Stimulated activated naive CD4-positive, alpha-beta T cell (primary cell): ENCODE data around the gene BRSK2.

Experiments used
- DNase-seq, 6 experiments: peaks; one replicate each; lab custom pipeline; 2025; lab: John Stamatoyannopoulos, UW

BRSK2 gene

DNA sequence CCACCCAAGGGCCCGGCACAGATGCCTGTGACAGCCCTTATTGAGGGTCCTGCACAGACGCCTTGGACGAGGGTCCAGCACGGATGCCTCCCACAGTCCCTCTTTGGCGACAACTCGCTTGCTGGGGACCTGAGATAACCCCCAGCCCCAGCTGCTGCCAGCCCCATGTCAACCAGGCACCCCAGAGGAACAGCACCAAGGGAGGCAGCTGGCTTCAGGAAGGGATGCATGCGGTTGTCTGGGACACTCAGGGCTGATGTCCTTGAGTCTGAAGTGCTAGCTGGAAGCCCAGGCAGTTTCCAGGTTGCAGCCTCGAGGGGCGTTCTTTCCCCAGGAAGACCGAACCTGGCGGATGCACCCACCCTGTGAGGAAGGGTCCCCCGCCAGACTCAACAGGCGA, 63.0 kb downstream of the BRSK2 start:
- no peak for DNase-seq

DNA sequence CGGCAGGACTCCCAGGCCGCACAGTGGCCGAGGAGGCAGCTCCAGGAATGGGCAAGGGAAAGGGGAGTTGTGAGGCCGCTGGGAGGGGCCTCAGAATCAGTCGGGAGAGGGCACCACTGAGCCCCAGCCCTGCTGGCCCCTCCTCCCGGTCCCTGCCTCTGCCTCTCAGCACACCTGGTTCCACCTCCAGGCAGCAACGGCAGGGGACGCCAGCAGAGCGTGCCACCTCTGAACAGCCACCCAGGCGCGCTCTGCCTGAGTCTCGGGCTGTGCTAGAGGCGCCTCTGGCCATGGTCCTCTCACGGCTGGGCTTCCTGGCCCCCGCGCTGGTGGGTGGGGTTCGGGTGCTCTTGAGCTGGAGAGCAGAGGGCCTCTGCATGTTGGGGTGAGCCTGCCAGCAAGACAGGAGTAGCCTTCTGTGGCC, 63.9 kb downstream of the BRSK2 start:
- DNase-seq = peak in 2 of 6 experiments; percentile 15 to 33

DNA sequence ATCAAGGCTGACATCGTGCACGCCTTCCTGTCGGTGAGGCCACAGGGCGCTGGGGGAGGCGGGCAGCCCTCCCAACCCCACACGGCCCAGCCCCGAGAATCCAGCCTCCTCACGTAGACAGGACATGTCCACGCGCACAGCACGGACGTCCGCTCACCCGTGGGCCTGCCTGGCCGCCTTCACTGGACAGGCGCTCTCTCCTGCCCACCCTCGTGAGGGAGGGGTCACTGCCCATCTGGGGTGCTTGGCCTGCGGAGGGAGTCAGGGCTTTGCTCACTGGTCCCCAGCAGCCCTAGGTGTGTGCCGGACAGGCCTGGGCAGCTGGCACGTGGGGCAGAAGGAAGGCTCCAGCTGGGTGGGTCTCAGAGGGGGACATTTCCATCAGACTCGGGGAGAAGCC, 64.8 kb downstream of the BRSK2 start:
- no peak for DNase-seq

DNA sequence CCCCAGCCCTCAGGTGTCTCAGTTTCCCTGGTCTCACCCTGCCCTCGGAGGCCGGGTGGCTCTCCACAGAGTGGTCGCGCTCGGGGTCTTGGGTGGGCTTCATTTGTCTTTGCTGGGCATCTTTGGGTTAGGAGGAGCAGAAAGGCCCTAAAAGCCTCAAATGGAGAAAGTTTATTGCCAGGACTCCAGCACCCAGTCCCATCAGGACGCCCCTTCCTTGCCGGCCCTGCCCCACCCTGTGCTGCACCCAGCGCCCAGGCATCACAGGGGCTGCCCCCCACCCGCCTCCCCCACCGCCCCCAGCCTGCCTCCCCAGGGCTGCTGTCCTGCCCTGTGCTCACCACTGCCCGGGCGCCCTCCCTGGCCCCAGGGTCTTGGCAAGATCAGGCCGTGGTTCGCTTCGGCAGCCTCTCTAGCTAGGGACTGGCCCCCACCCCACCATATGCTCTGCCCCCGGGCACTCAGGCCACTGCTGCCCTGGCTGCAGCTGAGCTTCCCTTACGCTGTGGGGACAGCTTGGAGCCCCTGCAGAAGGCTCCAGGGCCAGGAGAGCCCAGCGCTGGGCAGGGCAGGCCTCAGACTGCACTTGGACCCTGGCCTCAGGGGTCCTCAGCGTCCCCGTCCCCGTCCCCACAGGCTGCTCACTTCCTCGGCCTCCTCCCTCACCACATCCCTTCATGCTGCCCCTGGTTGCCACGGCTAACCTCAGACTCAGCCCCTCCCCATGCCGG, 65.5 kb downstream of the BRSK2 start:
- DNase-seq = no peak

DNA sequence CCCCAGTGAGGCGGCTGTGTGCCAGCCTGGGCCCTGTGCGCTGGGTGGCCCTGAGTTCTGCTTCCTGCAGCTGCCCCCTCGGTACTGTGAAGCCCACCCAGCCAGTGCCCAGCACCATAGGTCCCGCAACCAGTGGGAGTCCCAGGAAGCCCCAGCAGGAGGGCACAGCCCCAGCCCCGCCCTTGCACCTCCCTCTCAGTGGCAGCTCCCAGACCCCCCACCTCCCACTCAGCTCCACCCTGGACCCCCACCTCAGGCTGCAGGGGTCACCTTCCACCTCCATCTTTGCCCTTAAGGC, 66.0 kb downstream of the BRSK2 start:
- no peak for DNase-seq

DNA sequence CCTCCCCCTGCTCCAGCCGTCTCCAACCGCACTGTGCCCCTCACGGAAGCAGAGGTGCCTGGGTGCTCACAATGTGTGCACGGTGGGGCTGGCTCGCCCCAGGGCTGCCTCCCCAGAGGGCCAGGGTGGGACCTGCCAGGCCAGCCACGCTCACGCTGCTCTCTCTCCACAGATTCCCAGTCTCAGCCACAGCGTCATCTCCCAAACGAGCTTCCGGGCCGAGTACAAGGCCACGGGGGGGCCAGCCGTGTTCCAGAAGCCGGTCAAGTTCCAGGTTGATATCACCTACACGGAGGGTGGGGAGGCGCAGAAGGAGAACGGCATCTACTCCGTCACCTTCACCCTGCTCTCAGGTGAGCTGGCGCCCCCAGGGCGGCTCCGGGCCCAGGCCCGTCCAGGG, 66.4 kb downstream of the BRSK2 start:
- no peak for DNase-seq

DNA sequence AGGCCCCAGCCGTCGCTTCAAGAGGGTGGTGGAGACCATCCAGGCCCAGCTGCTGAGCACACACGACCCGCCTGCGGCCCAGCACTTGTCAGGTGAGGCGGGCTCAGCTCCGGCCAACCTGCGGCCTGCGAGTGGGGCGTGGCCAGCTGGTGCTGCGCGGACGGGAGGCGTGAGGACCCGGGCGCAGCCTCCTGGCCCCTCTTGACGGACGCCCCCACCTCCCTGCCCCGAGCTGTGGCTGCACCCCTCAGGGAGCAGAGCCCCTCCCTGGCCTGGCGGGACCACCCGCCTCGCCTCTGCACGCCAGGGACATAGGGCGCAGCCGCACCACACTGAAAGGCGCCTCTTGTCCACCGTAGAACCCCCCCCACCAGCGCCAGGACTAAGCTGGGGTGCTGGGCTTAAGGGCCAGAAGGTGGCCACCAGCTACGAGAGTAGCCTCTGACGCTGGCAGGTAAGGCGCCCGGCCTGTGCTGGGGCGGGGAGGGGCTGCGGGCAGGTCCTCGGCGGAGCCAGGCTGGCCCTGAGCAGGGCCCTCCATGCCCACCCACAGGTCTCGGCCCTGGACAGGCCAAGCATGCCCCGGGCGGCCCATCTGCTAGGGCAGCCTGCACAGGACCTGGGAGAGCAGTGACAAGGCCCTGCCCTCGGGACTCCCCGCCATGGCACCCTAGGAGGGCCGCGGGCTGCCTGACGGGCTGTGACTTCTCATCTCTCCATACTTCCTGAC, 67.0 kb downstream of the BRSK2 start:
- no peak for DNase-seq

DNA sequence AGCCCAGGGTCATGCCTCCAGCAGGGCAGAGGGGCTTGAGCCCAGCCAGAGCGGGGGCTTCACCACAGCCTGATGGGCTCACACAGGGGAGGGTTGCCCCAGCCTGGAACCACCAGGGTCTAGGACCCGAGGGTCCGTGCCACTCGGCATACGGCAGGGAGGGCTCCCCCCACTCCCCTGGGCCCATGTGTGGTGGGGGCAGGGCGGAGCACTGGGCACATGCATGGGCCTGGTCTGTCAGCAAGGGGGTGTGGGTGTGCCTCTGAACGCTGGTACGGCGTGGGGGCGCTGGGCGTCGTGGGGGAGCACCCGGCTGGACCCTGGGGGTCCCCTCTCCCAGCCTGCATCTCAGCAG, 67.6 kb downstream of the BRSK2 start:
- no peak for DNase-seq

DNA sequence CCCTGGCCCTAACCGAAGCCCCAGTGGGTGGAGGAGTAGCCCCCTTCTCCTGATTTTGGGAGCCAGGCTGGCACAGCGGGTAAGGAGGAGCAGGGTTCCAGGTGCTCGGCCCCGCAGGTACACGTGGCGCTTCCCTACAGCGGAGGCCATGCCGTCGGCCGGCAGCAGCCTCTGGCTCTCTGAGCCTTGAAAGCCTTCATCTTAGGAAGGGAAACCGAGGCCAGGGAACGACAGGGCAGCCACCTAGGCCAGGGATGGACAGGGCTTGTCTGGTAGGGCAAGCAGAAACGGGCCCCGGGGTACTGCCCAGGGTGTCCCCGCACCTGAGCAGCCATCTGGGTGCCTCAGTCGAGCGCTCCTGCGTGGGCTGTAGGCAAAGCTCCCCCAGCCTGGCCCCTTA, 68.1 kb downstream of the BRSK2 start:
- no peak for DNase-seq

DNA sequence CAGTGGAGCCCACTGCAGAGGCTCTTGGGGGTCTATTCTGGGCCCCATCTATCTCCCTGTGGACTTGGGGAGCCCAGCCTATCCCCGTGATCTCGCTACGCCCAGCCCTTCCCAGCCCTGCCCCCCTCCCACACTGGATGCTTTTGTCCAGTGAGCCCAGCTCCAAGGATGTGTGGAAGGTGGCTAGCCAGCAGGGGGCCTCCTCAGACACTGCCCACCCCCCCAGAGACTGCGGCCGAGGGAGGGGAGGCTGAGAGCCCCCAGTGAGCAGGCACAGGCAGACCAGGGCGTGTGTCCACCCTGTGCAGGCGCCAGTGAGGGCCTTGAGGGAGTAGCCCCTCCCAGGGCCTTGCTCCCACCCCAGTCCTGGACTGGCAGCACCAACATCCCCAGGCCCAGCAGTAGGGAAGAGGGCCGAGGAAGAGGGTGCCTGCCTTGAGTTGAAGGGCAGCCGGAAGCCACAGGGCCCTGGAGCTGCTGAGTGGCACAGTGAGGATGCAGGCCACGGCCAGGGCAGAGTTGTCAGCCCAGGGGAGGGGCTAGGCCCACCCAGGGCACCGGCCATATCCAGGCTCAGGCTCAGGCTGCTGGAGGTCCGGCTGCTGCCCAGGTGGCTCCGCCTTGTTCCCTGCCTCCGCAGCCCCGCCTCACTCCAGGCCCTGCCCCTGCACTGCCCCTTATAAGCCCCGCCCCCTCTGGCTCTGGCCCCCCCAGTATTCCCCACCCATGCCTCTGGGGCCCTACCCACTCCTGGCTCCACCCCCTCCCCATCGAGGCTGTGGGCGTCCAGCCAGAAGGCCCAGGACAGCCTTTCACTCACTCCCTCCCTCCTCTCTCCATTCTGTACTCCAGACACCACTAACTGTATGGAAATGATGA, 68.8 kb downstream of the BRSK2 start:
- no peak for DNase-seq

GRCh38 chr11:1459219-1459575, 69.5 kb downstream of the BRSK2 start:
- DNase-seq = no peak

GRCh38 chr11:1459764-1460395, 70.1 kb downstream of the BRSK2 start:
- no peak for DNase-seq

GRCh38 chr11:1460396-1460985, 70.8 kb downstream of the BRSK2 start:
- DNase-seq = no peak

- no peak for DNase-seq
Measured at GRCh38 chr11:1460986-1461825, 71.5 kb downstream of the BRSK2 start.

GRCh38 chr11:1461826-1462697, 72.3 kb downstream of the BRSK2 start:
- no peak for DNase-seq

- DNase-seq = no peak
Measured at GRCh38 chr11:1462698-1462975, 72.9 kb downstream of the BRSK2 start.

DNA sequence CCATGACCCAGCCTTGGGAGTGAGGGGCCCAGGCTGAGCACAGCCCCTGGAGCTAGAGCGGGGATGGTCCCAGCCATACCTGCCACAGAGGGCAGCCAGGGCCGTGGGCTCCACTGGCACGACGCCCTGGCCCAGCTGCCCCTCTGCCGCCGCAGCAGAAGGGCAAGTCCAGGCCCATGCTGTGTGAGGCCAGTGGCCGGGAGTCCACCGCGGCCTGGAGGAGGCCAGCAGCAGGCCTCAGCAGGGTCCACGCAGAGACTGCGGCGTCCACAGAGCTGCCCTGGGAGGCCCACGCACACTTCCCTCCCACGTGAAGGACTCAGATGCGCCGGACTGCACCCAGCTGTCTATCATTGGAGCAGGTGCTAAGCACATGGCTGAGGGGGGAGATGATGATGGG, 73.3 kb downstream of the BRSK2 start:
- DNase-seq = no peak

GRCh38 chr11:1466784-1467183, 77.0 kb downstream of the BRSK2 start:
- DNase-seq = no peak

DNA sequence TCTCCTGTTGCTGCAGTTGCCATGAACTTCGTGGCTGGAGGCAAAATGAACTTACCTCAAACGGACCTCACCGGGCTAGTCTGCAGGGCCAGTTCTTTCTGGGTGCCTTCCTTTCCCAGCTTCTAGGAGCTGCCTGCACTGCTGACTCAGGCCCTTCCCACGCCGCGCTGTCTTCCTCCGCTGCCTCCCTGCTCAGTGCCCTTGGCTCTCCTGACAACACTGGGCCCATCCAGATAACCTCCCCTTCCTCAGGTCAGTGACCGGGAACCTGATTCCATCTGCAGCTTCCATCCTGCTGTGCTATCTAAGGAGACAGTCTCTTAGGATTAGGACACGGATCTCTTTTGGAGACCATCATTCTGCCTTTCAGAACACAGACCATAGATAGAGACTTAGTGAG, 77.5 kb downstream of the BRSK2 start:
- no peak for DNase-seq

DNA sequence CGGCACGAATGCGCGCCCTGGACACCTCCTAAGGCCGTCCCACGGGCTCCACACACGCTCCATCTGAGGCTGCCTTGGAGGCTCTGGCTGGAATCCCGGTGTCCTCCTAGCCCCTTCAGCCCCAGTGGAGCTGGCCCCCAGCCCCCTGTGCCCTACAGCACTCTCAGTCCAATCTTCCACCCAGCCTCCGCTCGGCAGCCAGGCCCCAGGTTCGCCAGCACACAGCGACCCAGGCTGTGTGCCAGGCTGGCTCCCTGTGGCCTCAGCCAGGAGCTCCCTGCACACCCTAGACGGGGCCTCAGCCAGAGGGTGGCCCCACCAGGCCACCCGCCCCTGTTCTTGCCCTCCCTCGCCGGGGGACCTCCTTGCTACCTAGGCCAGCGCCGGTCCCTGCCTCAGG, 78.3 kb downstream of the BRSK2 start:
- DNase-seq = no peak
